H9 (cell line): ENCODE measurements around the gene HPCAL1. TPM values are rescaled to one million over a fixed set of nuclear protein-coding genes. Genes with fewer than 3 reads are reported as not detected.
A peak's percentile ranks its signal among the peaks of the same experiment; 100 is the strongest.

Source experiments
- DNase-seq: peaks from one replicate; pipeline ENCODE4 v3.0.0-alpha.2; 2017
- H2AFZ ChIP-seq: one replicate; pipeline ENCODE4 v1.6.1; 2013; ENCODE audit warnings: mild to moderate bottlenecking, low read length, control low read depth, moderate library complexity
- H2AK5ac ChIP-seq: 2 replicates; pipeline ENCODE4 v1.6.1; 2013; ENCODE audit warnings: low read length, control low read depth, mixed read lengths; ENCODE audit not compliant: insufficient read length
- H2BK120ac ChIP-seq: one replicate; pipeline ENCODE4 v1.6.1; 2013; ENCODE audit warnings: low read depth, mild to moderate bottlenecking, low read length, control low read depth, inconsistent platforms; ENCODE audit not compliant: poor library complexity, severe bottlenecking
- H2BK12ac ChIP-seq: 2 replicates; pipeline ENCODE4 v1.6.1; 2013; ENCODE audit warnings: low read length, control low read depth, mixed read lengths, low read depth; ENCODE audit not compliant: insufficient read length
- H2BK15ac ChIP-seq: 2 replicates; pipeline ENCODE4 v1.6.1; 2013; ENCODE audit warnings: low read depth, low read length, control low read depth
- H2BK20ac ChIP-seq: one replicate; pipeline ENCODE4 v1.6.1; 2013; ENCODE audit warnings: low read depth, mild to moderate bottlenecking, low read length, control low read depth, inconsistent platforms; ENCODE audit not compliant: poor library complexity, severe bottlenecking
- H2BK5ac ChIP-seq: 2 replicates; pipeline ENCODE4 v1.6.1; 2013; ENCODE audit warnings: low read length, control low read depth, mixed read lengths; ENCODE audit not compliant: insufficient read length
- H3K14ac ChIP-seq: 2 replicates; pipeline ENCODE4 v1.6.1; 2013; ENCODE audit warnings: low read length, control low read depth; ENCODE audit not compliant: insufficient read depth
- H3K18ac ChIP-seq: 2 replicates; pipeline ENCODE4 v1.6.1; 2013; ENCODE audit warnings: low read depth, mild to moderate bottlenecking, mixed read lengths, low read length, control low read depth; ENCODE audit not compliant: insufficient read length
- H3K23ac ChIP-seq: 2 replicates; pipeline ENCODE4 v1.6.1; 2013; ENCODE audit warnings: low read length, control low read depth, mixed read lengths, low read depth; ENCODE audit not compliant: insufficient read length
- H3K23me2 ChIP-seq: 2 replicates; pipeline ENCODE4 v1.6.1; 2013; ENCODE audit warnings: low read depth, mild to moderate bottlenecking, mixed read lengths, low read length, control low read depth; ENCODE audit not compliant: insufficient read length, poor library complexity, severe bottlenecking
- H3K27ac ChIP-seq: 2 replicates; pipeline ENCODE4 v1.5.1; 2013; ENCODE audit warnings: low read length, control low read depth, mixed read lengths, low read depth; ENCODE audit not compliant: insufficient read length
- H3K27me3 ChIP-seq: 2 replicates; pipeline ENCODE4 v1.6.1; 2013; ENCODE audit warnings: low read length, control low read depth, inconsistent platforms; ENCODE audit not compliant: insufficient read depth
- H3K4ac ChIP-seq: 2 replicates; pipeline ENCODE4 v1.6.1; 2013; ENCODE audit warnings: low read depth, mild to moderate bottlenecking, control low read depth, inconsistent platforms, low read length, moderate library complexity
- H3K4me1 ChIP-seq: 2 replicates; pipeline ENCODE4 v1.6.1; 2013; ENCODE audit warnings: low read length, control low read depth, inconsistent platforms; ENCODE audit not compliant: insufficient read depth
- H3K4me2 ChIP-seq: 2 replicates; pipeline ENCODE4 v1.6.1; 2013; ENCODE audit warnings: low read length, control low read depth, mixed read lengths; ENCODE audit not compliant: insufficient read length, insufficient read depth
- H3K56ac ChIP-seq: 2 replicates; pipeline ENCODE4 v1.6.1; 2013; ENCODE audit warnings: low read depth, mild to moderate bottlenecking, mixed read lengths, low read length, control low read depth; ENCODE audit not compliant: insufficient read length
- H3K79me1 ChIP-seq: 2 replicates; pipeline ENCODE4 v1.6.1; 2013; ENCODE audit warnings: low read depth, mild to moderate bottlenecking, moderate library complexity, low read length, control low read depth, inconsistent platforms; ENCODE audit not compliant: insufficient read depth, poor library complexity, severe bottlenecking
- H3K79me2 ChIP-seq: 2 replicates; pipeline ENCODE4 v1.6.1; 2013; ENCODE audit warnings: low read length, control low read depth, inconsistent platforms; ENCODE audit not compliant: insufficient read depth
- H3K9ac ChIP-seq: 2 replicates; pipeline ENCODE4 v1.6.1; 2013; ENCODE audit warnings: low read length, control low read depth, mixed read lengths; ENCODE audit not compliant: insufficient read length; ENCODE audit errors: extremely low read depth
- H3K9me3 ChIP-seq: one replicate; pipeline ENCODE4 v1.6.1; 2013; ENCODE audit warnings: low read depth, low read length, inconsistent platforms; ENCODE audit not compliant: control insufficient read depth
- H3T11ph ChIP-seq: one replicate; pipeline ENCODE4 v1.6.1; 2013; ENCODE audit warnings: mild to moderate bottlenecking, low read length, control low read depth, inconsistent platforms
- H4K20me1 ChIP-seq: one replicate; pipeline ENCODE4 v1.6.1; 2013; ENCODE audit not compliant: control insufficient read depth, insufficient read length, insufficient read depth
- H4K5ac ChIP-seq: 2 replicates; pipeline ENCODE4 v1.6.1; 2013; ENCODE audit warnings: low read depth, mild to moderate bottlenecking, mixed read lengths, low read length, control low read depth; ENCODE audit not compliant: insufficient read length
- H4K8ac ChIP-seq: replicated peaks from 2 replicates; pipeline ENCODE4 v1.6.1; 2013; ENCODE audit warnings: low read length, control low read depth, mixed read lengths, low read depth; ENCODE audit not compliant: insufficient read length
- H4K91ac ChIP-seq: 2 replicates; pipeline ENCODE4 v1.6.1; 2013; ENCODE audit warnings: low read depth, mild to moderate bottlenecking, moderate library complexity, mixed read lengths, low read length, control low read depth; ENCODE audit not compliant: insufficient read length
- H3K27ac Mint-ChIP-seq, 3 experiments: 2 replicates in 2 of 3; 3 replicates in 1 of 3; pipeline ENCODE4 v1.8.0; 2020 to 2021; ENCODE audit warnings: mixed read lengths in 3 of 3, mild to moderate bottlenecking in 1 of 3, moderate library complexity in 1 of 3
- H3K27me3 Mint-ChIP-seq: 2 replicates; pipeline ENCODE4 v1.8.0; 2021; ENCODE audit warnings: low read depth, mild to moderate bottlenecking, moderate library complexity, mixed read lengths
- H3K36me3 Mint-ChIP-seq, 3 experiments: 2 replicates in 2 of 3; 3 replicates in 1 of 3; pipeline ENCODE4 v1.8.0; 2020 to 2021; ENCODE audit warnings: low read depth in 3 of 3, mixed read lengths in 3 of 3; ENCODE audit not compliant: insufficient read depth in 1 of 3
- H3K4me1 Mint-ChIP-seq, 2 experiments: 2 replicates each; pipeline ENCODE4 v1.8.0; 2020; ENCODE audit warnings: mixed read lengths in 2 of 2
- H3K4me3 Mint-ChIP-seq, 2 experiments: 2 replicates in 1 of 2; 3 replicates in 1 of 2; pipeline ENCODE4 v1.8.0; 2020 to 2021; ENCODE audit warnings: mild to moderate bottlenecking in 2 of 2, mixed read lengths in 2 of 2, moderate library complexity in 1 of 2
- H3K9me3 Mint-ChIP-seq, 2 experiments: 2 replicates in 1 of 2; 3 replicates in 1 of 2; pipeline ENCODE4 v1.8.0; 2020; ENCODE audit warnings: mild to moderate bottlenecking in 2 of 2, mixed read lengths in 2 of 2, moderate library complexity in 1 of 2
- CTCF ChIP-seq: fragments of 200-600 bp; sonication (generic); conservative IDR thresholded peaks from 3 replicates; pipeline ENCODE4 v1.8.0; 2021; ENCODE audit warnings: antibody characterized with exemption, mild to moderate bottlenecking
- whole genome bisulfite sequencing: extraction: QIAGEN DNeasy Blood & Tissue Kit; methylation state at CpG from one replicate; pipeline ENCODE4 v1.1.7; 2013; ENCODE audit warnings: missing lambda C conversion rate, low lambda C conversion rate, mixed read lengths; ENCODE audit not compliant: insufficient read length; ENCODE audit errors: extremely low coverage; 5-methylcytosine and 5-hydroxymethylcytosine counted together
- total RNA-seq: library from RNA; stranded (reverse); gene quantifications from 2 replicates; pipeline ENCODE4 v1.2.1, GENCODE V29; 2021

Gene HPCAL1
- total RNA-seq, 1 experiment from 2014 or later = 4.7 TPM

GRCh38 chr2:10337449-10338269, 35.0 kb downstream of the HPCAL1 start:
- TF ChIP-seq CTCF = no peak
- Mint-ChIP-seq H3K9me3 (peaks cover 10 to 12% of the 10 kb centered on the region in 2 experiments; a peak in 3 of 5 replicates), H3K4me3 (no peak overlapping the region), H3K36me3 (peaks cover 5 to 11% (median 5%) of the 10 kb centered on the region in 3 experiments; a peak in 5 of 7 replicates), H3K27ac (no peak overlapping the region), H3K4me1 (peaks cover 10 to 11% of the 10 kb centered on the region in 2 experiments), H3K27me3 (no peaks in the 10 kb centered on the region)
- no peak overlapping the region for H3K9ac ChIP-seq
- H3K9me3 ChIP-seq = no peaks in the 10 kb centered on the region
- H2BK20ac ChIP-seq = no peak overlapping the region
- no peak overlapping the region for H3K56ac ChIP-seq
- H3K18ac ChIP-seq = no peak overlapping the region
- no peak overlapping the region for H3K27ac ChIP-seq
- no peak overlapping the region for H2AFZ ChIP-seq
- no peaks in the 10 kb centered on the region; the same call in 1 of the 2 replicates for H3K27me3 ChIP-seq
- H2BK15ac ChIP-seq = no peak overlapping the region
- no peak overlapping the region for H2BK12ac ChIP-seq
- no peak overlapping the region for H3K23ac ChIP-seq
- no peak overlapping the region for H2AK5ac ChIP-seq
- WGBS = no CpG with 5 or more reads among the region's 16 CpGs
- H3K4me2 ChIP-seq = no peak overlapping the region
- H3K4me1 ChIP-seq = peaks cover 4% of the 10 kb centered on the region; the same call in 1 of the 2 replicates
- DNase-seq = no peak
- no peaks in the 10 kb centered on the region for H3K79me2 ChIP-seq
- no peak overlapping the region for H3T11ph ChIP-seq
- no peaks in the 10 kb centered on the region for H3K79me1 ChIP-seq
- no peak overlapping the region for H4K91ac ChIP-seq
- no peaks in the 10 kb centered on the region for H3K23me2 ChIP-seq
- no peak overlapping the region for H4K5ac ChIP-seq
- H2BK5ac ChIP-seq = no peak overlapping the region
- peak overlapping the region; percentile 25; the same call in 1 of the 2 replicates for H3K14ac ChIP-seq
- no peak overlapping the region for H2BK120ac ChIP-seq
- no peak overlapping the region for H3K4ac ChIP-seq
- H4K8ac ChIP-seq = no peak overlapping the region
- H4K20me1 ChIP-seq = no peaks in the 10 kb centered on the region
